GM18870 (cell line): ENCODE measurements around the gene BLVRA.

ENCODE experiments used
- ATAC-seq: cut with Tn5 transposase; IDR thresholded peaks from one replicate; pipeline ENCODE4 v1.9.1; 2021; ENCODE audit warnings: moderate library complexity; ENCODE audit not compliant: unreplicated experiment

BLVRA gene

DNA sequence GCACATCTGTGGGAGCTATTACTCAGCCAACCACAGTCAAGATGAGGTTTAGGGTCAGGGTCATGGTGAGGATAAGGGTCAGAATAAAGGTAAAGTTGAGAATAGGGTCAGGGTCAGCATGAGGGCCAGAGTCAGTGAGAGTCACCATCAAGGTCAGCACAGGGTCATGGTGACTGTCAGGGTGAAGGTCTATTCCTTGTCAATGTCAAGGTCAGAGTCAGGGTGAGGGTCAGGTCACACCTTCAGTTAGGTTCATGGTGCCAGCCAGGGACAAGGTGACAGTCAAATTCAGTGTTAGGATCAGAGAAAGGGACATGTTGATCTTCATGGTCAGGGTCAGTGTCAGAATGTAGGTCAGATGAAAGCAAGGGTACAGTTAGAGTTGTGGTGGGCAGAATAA, 96.7 kb downstream of the BLVRA start:
- no peak for ATAC-seq

DNA sequence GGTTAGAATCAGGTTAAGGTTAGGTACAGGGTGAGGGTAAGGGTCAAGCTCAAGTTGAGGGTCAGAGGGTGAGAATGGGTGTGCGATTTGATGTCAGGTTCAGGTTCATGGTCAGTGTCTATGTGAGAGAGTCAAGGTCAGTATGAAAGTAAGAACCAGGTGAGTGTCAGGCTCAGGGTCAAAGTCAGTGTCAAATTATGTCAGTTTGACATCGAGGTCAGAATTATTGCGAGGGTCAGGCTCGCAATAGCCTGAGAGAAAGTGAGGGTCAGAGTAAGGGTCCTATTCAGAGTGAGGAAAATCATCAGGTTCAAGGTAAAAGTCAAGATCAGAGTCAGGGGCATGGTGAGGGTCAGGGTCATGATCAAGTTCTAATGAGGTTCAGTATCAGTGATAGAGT, 97.8 kb downstream of the BLVRA start:
- ATAC-seq: no peak
